Islet precursor cell (in vitro differentiated cells): ENCODE results near the gene BIRC6.
A peak's percentile ranks its signal among the peaks of the same experiment; 100 is the strongest.
"Not testable (repeated sequence)": the region's sequence is repeated elsewhere in the genome, so short reads cannot be mapped to it uniquely, and the experiment has no call there.

Experiments
- DNase-seq: peaks from one replicate; pipeline ENCODE4 v3.0.0-alpha.2; 2018

BIRC6 gene, protein sequence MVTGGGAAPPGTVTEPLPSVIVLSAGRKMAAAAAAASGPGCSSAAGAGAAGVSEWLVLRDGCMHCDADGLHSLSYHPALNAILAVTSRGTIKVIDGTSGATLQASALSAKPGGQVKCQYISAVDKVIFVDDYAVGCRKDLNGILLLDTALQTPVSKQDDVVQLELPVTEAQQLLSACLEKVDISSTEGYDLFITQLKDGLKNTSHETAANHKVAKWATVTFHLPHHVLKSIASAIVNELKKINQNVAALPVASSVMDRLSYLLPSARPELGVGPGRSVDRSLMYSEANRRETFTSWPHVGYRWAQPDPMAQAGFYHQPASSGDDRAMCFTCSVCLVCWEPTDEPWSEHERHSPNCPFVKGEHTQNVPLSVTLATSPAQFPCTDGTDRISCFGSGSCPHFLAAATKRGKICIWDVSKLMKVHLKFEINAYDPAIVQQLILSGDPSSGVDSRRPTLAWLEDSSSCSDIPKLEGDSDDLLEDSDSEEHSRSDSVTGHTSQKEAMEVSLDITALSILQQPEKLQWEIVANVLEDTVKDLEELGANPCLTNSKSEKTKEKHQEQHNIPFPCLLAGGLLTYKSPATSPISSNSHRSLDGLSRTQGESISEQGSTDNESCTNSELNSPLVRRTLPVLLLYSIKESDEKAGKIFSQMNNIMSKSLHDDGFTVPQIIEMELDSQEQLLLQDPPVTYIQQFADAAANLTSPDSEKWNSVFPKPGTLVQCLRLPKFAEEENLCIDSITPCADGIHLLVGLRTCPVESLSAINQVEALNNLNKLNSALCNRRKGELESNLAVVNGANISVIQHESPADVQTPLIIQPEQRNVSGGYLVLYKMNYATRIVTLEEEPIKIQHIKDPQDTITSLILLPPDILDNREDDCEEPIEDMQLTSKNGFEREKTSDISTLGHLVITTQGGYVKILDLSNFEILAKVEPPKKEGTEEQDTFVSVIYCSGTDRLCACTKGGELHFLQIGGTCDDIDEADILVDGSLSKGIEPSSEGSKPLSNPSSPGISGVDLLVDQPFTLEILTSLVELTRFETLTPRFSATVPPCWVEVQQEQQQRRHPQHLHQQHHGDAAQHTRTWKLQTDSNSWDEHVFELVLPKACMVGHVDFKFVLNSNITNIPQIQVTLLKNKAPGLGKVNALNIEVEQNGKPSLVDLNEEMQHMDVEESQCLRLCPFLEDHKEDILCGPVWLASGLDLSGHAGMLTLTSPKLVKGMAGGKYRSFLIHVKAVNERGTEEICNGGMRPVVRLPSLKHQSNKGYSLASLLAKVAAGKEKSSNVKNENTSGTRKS (N-terminal part only)

DNA sequence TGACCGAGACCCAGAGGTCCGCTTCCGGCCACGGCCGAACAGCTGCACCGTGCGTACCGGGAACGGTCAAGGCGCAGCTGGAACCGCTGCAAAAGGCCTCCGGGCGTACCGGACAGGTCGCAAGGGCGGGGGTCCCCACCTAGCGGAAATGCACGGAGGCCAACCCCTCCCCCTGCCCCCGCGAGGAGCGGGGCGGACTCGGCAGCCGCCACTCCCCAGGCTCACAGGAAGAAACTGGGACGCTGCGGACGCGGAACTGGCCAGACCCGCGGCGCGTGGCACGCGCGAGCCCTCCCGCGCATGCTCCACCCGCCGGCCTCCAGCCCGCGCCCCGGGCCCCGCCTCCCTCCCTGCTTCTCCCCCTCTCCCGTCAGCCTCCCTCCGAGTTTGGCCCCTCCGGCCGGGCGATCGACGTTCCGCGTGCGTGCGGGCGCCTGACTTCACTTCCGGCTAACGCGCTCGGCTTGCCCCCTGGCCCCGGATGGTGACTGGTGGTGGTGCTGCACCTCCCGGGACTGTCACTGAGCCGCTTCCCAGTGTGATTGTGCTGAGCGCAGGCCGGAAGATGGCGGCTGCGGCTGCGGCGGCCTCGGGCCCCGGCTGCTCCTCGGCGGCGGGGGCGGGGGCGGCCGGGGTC is at the start of gene BIRC6:
BIRC6 (plus strand) TSS at position 343 of the 637 bp plus-strand sequence; CDS start at position 482, 139 bp downstream.
- peak; percentile 99 for DNase-seq

DNA sequence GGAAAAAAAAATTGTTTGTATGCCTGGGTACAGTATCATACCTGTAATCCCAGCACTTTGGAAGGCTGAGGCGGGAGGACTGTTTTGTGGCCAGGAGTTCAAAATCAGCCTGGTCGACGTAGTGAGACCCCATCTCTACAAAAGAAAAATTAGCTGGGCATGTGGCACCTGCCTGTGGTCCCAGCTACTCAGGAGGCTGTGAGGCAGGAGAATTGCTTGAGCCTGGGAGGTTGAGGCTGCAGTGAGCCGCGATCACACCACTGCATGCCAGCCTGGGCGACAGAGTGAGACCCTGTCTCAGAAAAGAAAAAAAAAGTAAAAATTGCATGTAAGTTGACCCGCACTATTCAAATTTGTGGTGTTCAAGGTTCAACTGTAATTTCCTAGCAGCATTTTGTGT is 46.2 kb upstream of the BIRC6 start:
- no peak for DNase-seq

DNA sequence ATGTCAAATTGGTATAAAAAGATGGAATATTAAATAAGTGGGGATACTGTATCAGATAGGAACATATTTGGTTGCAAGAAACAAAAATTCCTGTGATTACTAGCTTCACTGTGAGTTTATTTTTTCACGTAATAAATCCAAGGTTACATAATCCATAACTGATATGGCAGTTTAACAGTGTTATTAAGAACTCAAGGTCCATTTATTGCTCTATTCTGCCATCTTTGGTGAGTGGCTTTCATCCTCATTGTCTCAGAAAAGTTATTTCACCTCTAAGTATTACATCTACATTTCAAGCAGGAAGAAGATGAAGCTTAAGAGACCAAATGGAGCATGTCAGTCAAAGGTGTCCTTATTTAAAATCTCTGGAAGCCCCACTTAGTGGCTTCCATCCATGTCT is 41.9 kb upstream of the BIRC6 start:
- no peak for DNase-seq

DNA sequence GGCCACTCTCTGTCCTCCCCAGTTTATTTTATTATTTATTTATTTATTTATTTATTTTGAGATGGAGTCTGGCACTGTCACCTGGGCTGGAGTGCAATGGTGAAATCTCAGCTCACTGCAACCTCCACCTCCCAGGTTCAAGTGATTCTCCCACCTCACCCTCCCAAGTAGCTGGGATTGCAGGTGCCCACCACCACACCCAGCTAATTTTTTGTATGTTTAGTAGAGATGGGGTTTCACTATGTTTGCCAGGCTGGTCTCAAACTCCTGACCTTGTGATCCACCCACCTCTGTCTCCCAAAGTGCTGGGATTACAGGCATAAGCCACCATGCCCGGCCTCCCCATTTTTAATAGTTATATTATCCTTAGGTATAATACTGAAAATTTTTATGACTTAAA is 28.1 kb upstream of the BIRC6 start:
- not testable (repeated sequence) for DNase-seq

DNA sequence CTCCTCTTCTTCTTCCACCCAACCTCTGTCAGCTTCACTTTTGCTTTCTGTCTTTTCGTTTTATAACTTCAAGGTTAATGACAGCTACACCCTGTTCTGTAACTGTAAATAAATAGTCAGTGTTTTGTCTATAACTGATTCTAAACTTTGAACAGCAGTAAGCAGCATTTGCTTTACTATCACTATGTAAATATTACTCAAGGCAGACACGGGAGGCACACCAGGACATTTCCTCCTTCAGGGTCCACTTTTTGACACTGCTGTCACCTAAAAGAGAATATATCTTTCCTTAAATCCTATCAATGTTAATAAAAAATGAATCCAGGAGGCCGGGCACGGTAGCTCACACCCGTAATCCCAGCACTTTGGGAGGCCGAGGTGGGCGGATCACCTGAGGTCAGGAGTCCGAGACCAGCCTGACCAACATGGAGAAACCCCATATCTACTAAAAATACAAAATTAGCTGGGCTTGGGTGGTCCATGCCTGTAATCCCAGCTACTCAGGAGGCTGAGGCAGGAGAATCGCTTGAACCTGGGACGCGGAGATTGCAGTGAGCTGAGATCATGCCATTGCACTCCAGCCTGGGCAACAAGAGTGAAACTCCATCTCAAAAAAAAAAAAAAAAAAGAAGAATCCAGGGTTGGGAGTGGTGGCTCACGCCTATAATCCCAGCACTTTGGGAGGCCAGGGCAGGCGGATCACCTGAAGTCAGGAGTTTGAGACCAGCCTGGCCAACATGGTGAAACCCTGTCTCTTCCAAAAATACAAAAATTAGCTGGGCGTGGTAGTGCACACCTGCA is 27.4 kb upstream of the BIRC6 start:
- DNase-seq: not testable (repeated sequence)

DNA sequence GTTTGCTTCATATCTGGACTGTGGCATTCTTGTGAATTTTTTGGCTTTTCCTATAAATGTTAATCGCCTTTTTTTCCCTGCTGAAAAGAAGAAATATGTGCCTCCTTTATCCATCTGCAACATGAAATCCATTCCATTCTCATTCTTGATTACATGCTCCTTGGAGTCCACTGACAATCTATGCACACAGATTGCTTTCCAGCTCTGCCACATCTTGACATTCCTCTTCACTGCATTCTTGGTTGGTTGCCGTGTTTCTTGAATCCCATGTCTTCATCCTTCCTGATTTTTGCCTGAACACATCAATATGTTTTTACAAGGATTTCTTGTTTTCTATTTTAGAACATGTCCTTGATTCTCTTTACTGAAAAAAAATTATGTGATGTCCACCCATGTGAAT is 26.7 kb upstream of the BIRC6 start:
- DNase-seq: no peak

DNA sequence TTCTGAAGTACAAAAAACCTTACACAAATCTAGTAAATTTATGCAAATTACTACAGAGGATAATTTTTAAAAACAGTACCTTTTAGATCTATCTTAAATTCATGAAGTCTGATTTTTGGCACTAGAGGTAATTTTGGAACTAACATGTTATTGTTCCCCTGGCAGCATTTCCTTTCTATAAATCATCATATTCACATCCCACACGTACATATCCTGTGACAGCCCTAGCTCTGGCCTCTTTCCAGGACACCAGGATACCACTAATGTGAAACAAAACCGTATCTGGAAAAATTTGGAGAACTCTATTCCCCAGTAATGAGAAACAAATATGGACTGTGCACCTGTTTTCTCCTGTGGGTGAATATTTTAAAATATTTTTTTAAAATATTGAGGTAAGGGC is 14.0 kb upstream of the BIRC6 start:
- DNase-seq: no peak

DNA sequence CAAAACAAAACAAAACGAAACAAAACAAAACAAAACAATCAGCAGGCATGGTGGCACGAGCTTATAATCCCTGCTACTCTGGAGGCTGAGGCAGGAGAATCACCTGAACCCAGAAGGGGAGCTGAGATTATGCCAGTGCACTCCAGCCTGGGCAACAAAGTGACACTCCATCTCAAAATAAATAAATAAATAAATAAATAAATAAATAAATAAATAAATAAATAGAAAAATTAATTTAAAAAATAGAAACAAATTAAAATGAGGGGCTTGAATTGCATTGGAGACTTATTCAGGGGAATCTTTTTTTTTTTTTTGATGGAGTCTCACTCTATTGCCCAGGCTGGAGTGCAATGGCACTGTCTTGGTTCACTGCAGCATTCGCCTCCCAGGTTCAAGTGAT is 6.0 kb upstream of the BIRC6 start:
- not testable (repeated sequence) for DNase-seq

DNA sequence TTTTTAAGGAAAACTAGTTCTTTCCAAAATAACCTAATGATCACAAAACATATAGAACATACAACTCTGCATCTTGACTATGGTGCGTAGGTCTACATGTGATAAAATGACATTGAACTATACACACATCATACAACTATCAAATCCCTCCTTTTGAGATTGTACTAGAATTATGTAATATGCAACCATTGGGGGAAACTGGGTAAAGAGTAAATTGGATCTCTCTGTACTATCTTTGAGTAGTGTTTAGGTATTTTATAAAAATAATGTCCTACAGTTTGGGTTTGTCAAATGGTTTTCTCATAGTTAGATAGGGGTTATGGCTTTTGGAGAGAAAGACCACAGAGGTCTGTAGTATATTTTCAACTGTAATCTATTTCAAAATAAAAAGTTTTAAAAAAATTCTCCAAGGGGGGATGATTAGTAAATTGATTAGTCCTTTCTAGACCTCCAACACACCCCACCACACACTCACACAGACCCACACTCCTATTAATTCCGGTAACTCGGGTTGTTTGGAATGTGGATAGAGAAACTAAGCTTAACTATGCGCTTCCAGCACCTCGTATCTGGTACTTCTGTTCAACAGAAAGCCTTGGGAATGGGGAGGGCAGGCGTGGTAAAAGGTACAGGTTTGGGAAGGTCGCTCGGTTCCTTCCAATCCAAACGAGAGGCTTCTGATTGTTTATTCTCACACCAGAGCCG is 695 bp upstream of the BIRC6 start:
- DNase-seq: no peak

DNA sequence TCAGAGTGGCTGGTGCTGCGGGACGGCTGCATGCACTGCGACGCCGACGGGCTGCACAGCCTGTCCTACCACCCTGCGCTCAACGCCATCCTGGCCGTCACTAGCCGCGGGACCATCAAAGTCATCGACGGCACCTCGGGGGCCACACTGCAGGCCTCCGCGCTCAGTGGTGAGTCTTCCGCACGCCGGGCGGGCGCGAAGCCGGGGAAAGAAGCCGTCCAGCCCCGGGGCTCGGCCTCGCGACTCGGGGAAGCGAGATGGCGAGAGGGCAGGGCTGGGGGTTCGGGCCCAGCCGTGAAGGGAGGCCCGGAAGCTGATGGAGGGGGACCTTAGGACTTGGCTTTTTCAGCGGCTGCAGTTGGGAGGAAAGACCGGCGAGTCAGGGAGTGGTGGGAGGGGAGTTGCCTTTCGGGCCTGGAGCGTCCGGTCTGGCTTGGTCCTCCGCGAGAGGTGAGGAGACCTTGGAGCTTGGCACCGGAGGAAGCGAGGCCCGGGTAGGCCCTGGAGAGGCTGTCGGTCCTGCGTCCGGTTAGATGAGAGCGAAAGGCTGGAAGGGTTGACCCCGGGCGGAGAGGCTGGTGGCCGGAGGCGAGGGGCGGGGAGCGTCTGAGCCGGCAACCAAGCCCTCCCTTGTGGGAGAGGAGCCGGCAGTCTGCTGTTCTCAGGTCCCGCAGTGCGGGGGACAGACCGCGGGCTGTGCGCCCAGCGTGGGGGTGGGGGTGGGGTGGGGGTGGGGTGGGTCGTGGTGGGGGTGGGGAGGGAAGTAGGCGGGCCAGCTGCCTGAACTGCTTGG is 691 bp downstream of the BIRC6 start:
- peak; percentile 79 for DNase-seq

DNA sequence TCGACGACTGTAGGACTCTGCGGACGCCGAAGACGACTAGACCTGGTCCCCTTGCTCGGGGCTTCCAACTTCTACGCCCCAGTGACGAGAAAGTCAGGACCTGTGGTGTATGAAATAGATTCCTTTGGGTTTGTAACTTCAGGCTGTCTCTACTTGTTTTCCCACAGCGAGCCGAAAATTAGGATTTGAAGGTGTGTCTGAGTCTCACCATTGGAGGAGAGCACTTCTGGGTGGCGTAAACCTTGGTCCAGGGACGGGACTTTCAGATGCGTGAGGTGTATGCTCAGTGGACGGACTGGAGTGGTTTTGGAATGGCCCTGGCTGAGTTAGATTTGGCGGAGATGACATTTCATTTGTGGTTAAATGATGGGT is 1.3 kb downstream of the BIRC6 start:
- no peak for DNase-seq

DNA sequence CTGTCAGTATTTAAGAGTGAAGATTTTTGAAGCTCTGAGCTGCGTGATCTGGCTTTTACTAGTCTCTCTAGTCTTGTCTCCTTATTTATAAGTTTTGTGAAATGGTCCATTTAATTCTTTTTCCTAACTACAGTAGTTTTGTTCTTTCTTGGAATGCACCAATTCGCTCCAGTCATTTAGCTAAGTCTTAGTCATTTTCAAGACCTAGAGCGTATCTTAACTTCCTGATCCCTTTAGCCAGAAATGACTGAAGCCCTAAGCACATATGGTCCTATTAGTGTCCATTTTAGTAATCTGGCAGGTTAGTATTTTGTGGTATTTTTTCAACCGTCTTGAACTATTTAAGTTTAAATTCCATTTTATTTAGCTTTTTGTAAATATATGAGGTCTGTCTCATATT is 3.6 kb downstream of the BIRC6 start:
- DNase-seq: no peak

DNA sequence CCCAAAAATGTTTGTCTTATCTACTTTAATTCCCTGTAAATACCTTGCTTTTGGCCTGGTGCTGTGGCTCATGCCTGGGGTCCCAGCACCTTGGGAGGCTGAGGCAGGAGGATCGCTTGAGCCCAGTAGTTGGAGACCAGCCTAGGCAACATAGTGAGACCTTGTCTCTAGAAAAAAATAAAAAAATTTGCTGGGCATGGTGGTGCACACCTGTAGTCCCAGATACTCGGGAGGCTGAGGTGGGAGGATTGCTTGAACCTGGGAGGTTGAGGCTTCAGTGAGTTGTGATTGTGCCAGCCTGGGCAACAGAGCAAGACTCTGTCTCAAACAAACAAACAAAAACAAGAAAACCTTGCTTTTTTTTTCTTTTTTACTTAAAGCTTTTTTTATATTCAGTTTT is 6.2 kb downstream of the BIRC6 start:
- DNase-seq: not testable (repeated sequence)

DNA sequence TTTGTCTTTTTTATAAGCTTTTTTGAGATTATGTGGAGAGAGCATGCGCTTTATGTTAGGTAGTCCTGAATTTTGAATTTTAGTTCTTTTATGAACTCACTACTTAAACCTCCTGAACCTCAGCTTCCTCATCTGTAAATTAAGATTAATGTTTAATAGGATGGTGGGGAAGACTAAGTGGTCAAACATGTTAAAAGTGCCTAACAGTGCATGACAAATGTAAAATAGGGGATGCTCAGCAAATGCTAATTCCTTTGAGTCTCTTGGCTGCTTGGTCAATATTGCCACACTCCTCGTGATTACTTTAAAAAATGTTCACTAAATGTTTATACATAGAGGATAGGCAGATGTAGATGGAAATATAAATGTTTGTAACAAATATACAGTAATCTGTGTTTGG is 6.8 kb downstream of the BIRC6 start:
- no peak for DNase-seq

DNA sequence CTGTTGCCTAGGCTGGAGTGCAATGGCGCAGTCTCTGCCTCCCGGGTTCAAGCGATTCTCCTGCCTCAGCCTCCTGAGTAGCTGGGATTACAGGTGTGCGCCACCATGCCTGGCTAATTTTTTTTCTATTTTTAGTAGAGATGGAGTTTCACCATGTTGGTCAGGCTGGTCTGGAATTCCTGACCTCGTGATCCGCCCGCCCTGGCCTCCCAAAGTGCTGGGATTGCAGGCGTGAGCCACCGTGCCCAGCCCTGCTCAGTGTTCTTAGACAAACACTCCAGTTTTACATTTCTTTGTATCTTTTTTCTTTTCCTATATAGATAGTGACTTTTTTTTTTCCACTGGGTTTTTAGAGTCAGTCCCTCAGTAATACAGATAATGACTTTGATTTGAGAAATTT is 7.5 kb downstream of the BIRC6 start:
- DNase-seq: not testable (repeated sequence)

DNA sequence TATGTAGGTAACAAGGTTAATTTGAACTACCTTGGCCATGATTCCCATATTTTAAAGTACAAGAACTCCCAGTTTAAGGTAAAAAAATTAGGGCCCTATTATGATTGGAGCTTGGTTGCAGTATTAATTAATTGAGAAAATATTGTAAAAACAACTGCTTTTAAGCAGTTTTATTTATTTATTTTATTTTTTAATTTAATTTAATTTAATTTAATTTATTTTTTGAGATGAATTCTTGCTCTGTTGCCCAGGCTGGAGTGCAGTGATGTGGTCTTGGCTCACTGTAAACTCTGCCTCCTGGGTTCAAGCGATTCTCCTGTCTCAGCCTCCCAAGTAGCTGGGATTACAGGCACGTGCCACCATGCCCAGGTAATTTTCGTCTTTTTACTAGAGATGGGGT is 8.9 kb downstream of the BIRC6 start:
- not testable (repeated sequence) for DNase-seq

DNA sequence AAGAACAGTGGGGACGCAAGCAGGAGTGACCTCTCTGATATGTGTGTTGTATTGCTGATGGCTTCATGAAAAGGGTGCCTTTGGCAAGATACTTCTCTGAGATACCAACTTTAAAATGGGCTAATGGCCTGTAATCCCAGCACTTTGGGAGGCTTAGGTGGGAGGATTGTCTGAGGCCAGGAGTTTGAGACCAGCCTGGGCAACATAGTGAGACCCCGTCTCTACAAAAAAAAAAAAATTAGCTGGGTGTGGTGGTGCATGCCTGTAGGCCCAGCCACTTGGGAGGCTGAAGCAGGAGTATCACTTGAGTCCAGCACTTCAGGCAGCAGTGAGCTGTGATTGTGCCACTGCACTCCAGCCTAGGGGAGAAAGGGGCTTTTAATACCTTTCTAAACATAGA is 9.8 kb downstream of the BIRC6 start:
- DNase-seq: no peak

DNA sequence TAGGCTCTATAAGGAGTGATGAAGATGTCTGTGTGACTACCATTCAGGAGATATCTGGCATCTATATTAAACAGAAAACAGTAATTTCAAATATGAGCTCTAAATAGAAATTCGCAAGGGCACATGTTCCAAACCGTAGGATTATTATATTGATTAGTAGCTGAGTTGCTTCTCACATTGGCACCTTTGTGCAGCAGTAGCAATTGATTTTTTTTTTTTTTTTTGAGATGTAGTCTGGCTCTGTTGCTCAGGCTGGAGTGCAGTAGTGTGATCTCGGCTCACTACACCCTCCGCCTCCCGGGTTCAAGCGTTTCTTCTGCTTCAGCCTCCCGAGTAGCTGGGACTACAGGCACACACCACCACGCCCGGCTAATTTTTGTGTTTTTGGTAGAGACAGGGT is 12.4 kb downstream of the BIRC6 start:
- no peak for DNase-seq

DNA sequence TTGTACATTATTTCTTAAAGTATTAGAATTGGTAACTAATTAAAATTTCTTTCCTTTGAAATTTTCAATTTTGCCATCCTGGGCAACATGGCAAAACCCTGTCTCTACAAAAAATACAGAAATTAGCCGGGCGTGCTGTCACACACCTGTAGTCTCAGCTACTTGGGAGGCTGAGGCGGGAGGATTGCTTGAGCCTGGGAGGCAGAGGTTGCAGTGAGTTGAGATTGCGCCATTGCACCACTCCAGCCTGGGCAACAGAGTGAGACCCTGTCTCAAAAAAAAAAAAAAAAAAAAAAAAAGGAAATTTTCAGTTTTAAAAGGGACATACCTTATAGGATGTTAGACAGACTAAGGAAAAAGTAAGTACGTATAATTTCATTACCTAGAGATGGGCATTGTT is 14.1 kb downstream of the BIRC6 start:
- not testable (repeated sequence) for DNase-seq

DNA sequence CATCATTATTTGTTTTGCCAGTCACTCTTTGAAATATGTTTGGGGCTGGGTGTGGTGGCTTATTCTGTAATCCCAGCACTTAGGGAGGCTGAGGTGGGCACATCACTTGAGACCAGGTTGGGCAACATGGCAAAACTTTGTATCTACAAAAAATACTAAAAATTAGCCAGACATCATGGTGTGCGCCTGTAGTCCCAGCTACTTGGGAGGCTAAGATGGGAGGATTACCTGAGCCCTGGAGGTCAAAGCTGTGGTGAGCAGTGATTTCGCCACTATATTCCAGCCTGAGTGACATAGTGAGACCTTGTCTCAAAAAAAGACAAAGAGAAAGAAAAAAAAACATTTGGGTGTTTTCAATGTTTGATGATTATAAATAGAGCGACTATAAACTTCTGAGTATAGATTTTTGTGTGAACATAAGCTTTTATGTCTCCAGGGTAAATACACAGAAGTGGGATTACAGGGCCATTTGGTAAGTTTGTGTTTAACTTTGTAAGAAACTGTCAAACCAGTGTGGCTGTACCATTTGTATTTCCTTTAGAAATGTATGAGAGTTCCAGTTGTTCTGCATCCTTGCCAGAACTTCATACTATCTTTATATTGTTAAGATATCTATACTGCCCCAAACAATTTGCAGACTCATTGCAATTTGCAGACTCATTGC is 15.8 kb downstream of the BIRC6 start:
- DNase-seq: no peak
